Measurements from ENCODE around the gene NFE2L1. TPM values are rescaled to one million over a fixed set of nuclear protein-coding genes. Genes with fewer than 3 reads are reported as not detected.

NFE2L1 gene
- total RNA-seq, 1 experiment from 2014 or later = 149 TPM

- TF ChIP-seq, protein P1, sequence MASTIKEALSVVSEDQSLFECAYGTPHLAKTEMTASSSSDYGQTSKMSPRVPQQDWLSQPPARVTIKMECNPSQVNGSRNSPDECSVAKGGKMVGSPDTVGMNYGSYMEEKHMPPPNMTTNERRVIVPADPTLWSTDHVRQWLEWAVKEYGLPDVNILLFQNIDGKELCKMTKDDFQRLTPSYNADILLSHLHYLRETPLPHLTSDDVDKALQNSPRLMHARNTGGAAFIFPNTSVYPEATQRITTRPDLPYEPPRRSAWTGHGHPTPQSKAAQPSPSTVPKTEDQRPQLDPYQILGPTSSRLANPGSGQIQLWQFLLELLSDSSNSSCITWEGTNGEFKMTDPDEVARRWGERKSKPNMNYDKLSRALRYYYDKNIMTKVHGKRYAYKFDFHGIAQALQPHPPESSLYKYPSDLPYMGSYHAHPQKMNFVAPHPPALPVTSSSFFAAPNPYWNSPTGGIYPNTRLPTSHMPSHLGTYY (CRISPR knock-in tag; IDR thresholded peaks at IDR 0.05) = peak; percentile 42; the same call in 1 of the 2 replicates
- TF ChIP-seq ZNF281 (CRISPR knock-in tag; IDR thresholded peaks at IDR 0.05) = peak; percentile 11; the same call in 1 of the 2 replicates
- no peak for TF ChIP-seq FOXP1 (CRISPR knock-in tag; IDR thresholded peaks at IDR 0.05; ENCODE audit: borderline replicate concordance)
- TF ChIP-seq TEAD1 (CRISPR knock-in tag; IDR thresholded peaks at IDR 0.05) = no peak
- TF ChIP-seq ZNF671 (CRISPR knock-in tag; IDR thresholded peaks at IDR 0.05) = no peak
- TF ChIP-seq, protein P2, sequence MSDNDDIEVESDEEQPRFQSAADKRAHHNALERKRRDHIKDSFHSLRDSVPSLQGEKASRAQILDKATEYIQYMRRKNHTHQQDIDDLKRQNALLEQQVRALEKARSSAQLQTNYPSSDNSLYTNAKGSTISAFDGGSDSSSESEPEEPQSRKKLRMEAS (CRISPR knock-in tag; IDR thresholded peaks at IDR 0.05) = peak; percentile 83; the same call in 1 of the 2 replicates
- TF ChIP-seq FOXK1 (CRISPR knock-in tag; IDR thresholded peaks at IDR 0.05) = 0 out of 2 replicates have a peak, but pooled peaks have one; percentile 28
- TF ChIP-seq ZNF416 (CRISPR knock-in tag; IDR thresholded peaks at IDR 0.05) = 0 out of 2 replicates have a peak, but pooled peaks have one; percentile 0
- TF ChIP-seq ATF3 (CRISPR knock-in tag; conservative IDR thresholded peaks at IDR 0.05) = peak; percentile 74; the same call in 1 of the 2 replicates
- TF ChIP-seq, protein P3, sequence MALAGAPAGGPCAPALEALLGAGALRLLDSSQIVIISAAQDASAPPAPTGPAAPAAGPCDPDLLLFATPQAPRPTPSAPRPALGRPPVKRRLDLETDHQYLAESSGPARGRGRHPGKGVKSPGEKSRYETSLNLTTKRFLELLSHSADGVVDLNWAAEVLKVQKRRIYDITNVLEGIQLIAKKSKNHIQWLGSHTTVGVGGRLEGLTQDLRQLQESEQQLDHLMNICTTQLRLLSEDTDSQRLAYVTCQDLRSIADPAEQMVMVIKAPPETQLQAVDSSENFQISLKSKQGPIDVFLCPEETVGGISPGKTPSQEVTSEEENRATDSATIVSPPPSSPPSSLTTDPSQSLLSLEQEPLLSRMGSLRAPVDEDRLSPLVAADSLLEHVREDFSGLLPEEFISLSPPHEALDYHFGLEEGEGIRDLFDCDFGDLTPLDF (CRISPR knock-in tag; IDR thresholded peaks at IDR 0.05) = peak; percentile 19; the same call in 1 of the 2 replicates
- TF ChIP-seq, protein P4, sequence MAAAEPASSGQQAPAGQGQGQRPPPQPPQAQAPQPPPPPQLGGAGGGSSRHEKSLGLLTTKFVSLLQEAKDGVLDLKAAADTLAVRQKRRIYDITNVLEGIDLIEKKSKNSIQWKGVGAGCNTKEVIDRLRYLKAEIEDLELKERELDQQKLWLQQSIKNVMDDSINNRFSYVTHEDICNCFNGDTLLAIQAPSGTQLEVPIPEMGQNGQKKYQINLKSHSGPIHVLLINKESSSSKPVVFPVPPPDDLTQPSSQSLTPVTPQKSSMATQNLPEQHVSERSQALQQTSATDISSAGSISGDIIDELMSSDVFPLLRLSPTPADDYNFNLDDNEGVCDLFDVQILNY (CRISPR knock-in tag; IDR thresholded peaks at IDR 0.05) = 0 out of 2 replicates have a peak, but pooled peaks have one; percentile 36
- no peak for TF ChIP-seq CREM (CRISPR knock-in tag; IDR thresholded peaks at IDR 0.05)
- no peak for TF ChIP-seq ZBTB21 (CRISPR knock-in tag; IDR thresholded peaks at IDR 0.05; ENCODE audit: borderline replicate concordance)
- no peak for TF ChIP-seq ZBTB43 (CRISPR knock-in tag; IDR thresholded peaks at IDR 0.05)
- peak; percentile 97 for TF ChIP-seq GABPB1 (CRISPR knock-in tag; IDR thresholded peaks at IDR 0.05)
- TF ChIP-seq, protein P5, sequence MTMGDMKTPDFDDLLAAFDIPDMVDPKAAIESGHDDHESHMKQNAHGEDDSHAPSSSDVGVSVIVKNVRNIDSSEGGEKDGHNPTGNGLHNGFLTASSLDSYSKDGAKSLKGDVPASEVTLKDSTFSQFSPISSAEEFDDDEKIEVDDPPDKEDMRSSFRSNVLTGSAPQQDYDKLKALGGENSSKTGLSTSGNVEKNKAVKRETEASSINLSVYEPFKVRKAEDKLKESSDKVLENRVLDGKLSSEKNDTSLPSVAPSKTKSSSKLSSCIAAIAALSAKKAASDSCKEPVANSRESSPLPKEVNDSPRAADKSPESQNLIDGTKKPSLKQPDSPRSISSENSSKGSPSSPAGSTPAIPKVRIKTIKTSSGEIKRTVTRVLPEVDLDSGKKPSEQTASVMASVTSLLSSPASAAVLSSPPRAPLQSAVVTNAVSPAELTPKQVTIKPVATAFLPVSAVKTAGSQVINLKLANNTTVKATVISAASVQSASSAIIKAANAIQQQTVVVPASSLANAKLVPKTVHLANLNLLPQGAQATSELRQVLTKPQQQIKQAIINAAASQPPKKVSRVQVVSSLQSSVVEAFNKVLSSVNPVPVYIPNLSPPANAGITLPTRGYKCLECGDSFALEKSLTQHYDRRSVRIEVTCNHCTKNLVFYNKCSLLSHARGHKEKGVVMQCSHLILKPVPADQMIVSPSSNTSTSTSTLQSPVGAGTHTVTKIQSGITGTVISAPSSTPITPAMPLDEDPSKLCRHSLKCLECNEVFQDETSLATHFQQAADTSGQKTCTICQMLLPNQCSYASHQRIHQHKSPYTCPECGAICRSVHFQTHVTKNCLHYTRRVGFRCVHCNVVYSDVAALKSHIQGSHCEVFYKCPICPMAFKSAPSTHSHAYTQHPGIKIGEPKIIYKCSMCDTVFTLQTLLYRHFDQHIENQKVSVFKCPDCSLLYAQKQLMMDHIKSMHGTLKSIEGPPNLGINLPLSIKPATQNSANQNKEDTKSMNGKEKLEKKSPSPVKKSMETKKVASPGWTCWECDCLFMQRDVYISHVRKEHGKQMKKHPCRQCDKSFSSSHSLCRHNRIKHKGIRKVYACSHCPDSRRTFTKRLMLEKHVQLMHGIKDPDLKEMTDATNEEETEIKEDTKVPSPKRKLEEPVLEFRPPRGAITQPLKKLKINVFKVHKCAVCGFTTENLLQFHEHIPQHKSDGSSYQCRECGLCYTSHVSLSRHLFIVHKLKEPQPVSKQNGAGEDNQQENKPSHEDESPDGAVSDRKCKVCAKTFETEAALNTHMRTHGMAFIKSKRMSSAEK (CRISPR knock-in tag; IDR thresholded peaks at IDR 0.05; ENCODE audit: borderline replicate concordance) = 0 out of 2 replicates have a peak, but pooled peaks have one; percentile 50
- no peak for TF ChIP-seq ELF4 (CRISPR knock-in tag; IDR thresholded peaks at IDR 0.05; ENCODE audit: low read depth)
Observed at GRCh38 chr17:48055531-48056245, 7.5 kb downstream of the NFE2L1 start (continued).
